Kasumi-1 (cell line): ENCODE results near the gene DCHS1.

Source experiments
- DNase-seq, 2 experiments: peaks; one replicate each; lab custom pipeline; 2025; lab: John Stamatoyannopoulos, UW

Gene DCHS1

GRCh38 chr11:6611092-6611962, 44.3 kb downstream of the DCHS1 start:
- DNase-seq = peak in 1 of 2 experiments; percentile 43

- DNase-seq = no peak
Measured at GRCh38 chr11:6610591-6610990, 45.0 kb downstream of the DCHS1 start.

DNA sequence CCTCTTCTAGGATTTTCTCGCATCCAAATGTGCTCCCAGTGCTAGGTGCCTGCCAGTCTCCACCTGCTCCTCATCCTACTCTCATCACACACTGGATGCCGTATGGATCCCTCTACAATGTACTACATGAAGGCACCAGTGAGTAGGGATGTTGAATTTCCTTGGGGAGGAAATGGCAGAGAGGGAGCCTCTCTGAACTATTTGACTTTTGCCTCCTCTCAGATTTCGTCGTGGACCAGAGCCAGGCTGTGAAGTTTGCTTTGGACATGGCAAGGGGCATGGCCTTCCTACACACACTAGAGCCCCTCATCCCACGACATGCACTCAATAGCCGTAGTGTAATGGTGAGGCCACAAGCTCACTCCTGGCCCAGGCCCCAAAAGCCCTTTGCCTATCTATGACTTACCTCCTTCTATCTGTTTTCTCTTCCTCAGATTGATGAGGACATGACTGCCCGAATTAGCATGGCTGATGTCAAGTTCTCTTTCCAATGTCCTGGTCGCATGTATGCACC, 46.0 kb downstream of the DCHS1 start:
- no peak for DNase-seq

- DNase-seq = no peak
Measured at GRCh38 chr11:6608726-6609501, 46.7 kb downstream of the DCHS1 start.

DNA sequence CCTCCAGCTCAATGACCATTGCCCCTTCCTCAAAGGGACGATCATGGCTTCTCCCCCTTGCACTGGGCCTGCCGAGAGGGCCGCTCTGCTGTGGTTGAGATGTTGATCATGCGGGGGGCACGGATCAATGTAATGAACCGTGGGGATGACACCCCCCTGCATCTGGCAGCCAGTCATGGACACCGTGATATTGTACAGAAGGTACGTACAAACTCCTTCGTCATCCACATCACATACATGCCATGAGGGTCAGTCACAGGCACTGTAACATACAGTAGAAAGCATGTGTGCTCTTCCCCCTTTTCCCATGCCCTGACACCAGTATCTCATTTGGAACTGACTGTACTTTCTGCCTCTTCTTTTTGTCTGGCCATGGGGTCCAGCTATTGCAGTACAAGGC, 47.6 kb downstream of the DCHS1 start:
- DNase-seq = no peak

- no peak for DNase-seq
Measured at GRCh38 chr11:6607190-6607795, 48.3 kb downstream of the DCHS1 start.

DNA sequence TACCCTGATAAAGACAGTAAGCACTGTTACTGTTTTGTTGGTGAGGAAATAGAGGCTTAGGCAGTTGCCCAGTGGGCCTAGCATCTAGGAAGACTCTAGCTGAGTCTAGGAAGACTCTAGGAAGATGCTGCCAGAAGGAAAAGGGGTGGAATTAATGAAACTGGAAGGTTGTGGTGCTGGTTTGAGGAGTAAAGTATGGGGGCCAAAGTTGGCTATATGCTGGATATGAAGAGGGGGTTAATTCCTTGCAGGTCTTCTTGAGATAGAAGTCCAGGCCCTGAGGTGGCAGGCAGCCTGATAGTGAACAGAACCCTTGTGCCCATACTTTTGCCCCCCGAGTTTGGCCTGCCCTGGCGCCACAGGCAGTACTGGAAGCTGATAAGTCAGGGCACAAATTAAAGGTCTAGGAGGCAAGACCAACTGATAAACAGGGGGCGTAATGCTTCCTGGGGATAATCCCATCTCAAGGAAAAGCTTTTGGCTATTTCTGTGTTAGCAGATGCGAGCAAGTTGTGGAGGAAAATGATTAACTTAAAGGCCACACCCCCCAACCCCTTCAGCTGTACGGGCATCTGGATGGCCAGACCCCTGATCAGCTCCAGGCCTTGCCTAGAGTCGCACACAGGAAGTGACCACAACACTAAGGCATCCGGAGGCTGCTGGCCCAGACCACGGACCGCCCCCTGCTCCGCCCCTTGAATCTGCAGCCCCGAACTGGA, 49.0 kb downstream of the DCHS1 start:
- DNase-seq = peak; percentile 63 to 67

- DNase-seq = no peak
Measured at GRCh38 chr11:6604790-6605189, 50.8 kb downstream of the DCHS1 start.

GRCh38 chr11:6604081-6604626, 51.5 kb downstream of the DCHS1 start:
- DNase-seq = peak; percentile 54 to 70

- peak; percentile 79 to 88 for DNase-seq
Measured at GRCh38 chr11:6603287-6604080, 52.1 kb downstream of the DCHS1 start, which contains the start of the genes ILK and RRP8. ILK (plus strand) TSS chr11:6603774; CDS start chr11:6604272, 498 bp downstream. RRP8 (minus strand) TSS chr11:6603616; CDS start chr11:6603502, 114 bp downstream.

DNA sequence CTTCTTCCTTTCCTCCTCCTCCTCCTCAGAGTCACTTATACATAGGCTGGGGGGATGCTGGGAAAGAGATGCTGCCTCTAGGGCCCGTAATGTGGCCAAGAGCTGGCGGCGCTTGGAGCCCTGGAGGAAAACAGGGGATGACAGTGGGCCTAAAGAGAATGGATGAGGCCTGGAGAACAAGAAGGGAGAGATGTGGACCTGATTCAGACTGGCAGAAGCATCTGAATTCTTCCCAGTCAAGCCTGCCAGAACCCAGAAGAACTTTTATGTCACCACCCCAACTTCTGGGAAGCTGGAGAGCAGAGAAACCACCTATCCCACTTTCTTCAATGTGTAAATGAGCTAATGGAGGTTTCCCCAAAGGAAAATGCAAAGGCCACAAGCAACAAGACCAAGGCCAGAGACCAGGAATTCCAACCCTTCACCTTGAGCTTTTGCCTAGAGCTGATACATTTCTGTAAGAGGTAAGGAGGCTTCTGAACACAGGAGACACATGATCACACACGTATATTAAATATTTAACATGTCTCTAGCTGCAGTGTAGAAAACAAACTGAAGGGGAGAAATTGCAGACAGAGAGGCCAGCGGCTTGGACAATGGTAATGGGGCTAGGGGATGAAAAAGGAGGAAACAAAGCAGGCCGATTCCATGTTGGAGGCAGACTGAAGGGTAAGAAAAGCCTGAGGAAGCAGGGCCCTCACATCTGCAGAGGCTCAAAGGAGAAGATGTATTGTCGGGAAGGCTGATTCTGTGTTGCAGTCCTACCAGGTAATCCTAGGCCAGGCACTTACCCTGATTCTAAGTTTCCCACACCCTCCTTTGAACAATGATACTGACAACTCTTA, 53.3 kb downstream of the DCHS1 start:
- peak in 1 of 2 experiments; percentile 7 for DNase-seq

DNA sequence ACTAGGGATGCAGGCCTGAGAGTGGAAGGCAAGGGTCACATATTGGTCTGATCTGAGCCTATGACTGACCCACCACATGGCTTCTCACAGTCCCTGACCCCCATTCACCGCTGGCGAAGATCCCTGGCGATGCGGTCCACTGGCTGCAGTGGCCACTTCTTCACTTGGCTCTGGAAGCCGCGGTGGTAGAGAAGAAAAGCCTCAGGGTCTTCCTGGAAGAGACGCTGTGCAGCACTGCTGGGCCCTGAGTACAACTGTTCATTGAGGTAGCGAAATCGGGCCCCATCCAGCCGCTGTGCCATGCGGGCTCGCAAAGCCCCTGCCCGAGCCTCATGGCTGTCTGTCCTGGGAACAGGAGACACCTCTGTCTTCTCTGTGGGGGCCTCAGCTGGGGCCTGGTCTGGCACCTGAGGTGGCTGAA, 54.6 kb downstream of the DCHS1 start:
- no peak for DNase-seq

GRCh38 chr11:6599881-6600390, 55.7 kb downstream of the DCHS1 start:
- DNase-seq = no peak

DNA sequence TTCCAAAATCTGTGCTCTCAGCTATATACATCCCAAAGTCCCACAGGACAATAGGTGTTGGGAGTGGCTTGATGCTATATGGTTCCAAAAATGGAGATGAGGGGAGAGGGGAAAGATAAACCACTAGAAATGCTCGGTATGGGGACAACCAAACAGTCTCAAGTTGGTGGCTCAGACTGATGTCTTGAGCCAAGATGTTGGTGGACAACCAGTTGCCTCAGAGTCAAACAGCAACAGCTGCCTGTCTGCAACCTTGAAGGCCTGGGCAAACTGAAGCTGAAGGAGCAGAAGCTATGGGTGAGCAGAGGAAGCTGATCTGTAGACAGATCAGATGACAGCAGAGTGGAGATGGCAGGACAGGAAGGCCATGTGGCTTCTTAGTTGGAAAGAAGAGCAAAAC, 56.2 kb downstream of the DCHS1 start:
- no peak for DNase-seq

GRCh38 chr11:6598555-6598954, 57.1 kb downstream of the DCHS1 start:
- no peak for DNase-seq

DNA sequence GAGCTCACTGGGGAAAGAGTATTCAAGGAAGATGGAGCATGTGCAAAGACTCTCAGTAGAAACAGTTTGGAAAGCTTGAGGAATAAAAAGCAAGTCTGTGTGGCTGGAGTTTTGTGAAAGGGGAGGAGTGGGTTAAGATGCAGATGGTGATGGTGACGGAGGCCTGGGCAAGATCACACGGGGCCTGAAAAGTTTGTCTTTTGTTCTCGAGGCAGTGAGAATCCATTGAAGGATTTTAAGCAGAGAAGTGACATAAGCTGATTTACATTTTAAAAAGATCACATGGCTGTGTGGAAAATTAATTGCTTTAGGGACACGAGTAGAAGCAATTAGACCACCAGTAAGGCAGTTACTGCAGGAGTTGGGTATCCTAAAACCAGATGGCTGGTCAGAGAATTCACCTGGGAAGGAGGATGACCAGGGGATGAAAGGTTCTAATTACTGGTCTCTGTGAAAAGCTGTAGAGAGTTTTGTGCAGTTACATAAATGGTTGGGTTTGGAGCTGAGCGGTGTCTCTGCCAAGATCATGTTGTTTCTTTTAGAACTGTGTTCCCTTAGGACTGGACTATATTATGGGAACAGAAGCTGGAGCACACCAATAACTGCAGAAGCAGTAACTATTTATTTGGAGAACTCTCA, 59.3 kb downstream of the DCHS1 start:
- DNase-seq = no peak

DNA sequence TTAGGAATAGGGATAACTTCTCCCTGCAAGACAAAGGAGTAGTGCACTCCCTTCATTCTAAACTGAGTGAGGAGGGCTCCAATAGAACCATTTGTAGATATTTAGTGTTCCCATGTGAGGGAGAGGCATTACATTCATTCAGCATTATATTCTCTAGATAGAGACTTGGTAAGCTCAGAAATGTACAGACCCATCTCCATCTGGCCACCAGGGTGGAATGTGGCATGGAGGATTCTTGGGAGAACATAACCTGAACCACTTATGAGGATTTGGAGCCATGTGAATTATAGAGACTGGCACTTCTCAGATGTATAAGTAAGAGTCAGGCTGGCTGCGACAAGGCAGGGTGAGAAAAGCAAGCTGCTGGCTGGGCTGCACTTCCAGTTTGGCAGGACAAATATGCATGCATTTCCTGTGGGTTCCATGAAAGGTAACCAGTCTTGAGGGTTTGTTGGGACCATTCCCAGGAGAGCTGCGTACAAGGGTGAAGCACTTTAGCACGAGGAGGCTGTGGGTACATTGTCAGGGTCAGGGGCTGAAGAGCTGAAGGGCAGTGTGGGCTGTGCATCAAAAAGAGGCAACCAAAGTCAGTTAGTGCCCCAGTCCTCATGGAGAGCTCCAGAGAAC, 61.4 kb downstream of the DCHS1 start:
- DNase-seq = no peak

GRCh38 chr11:6588018-6588417, 67.6 kb downstream of the DCHS1 start:
- no peak for DNase-seq
